ENCODE measurements around the gene GARS1.

GARS1 gene

DNA sequence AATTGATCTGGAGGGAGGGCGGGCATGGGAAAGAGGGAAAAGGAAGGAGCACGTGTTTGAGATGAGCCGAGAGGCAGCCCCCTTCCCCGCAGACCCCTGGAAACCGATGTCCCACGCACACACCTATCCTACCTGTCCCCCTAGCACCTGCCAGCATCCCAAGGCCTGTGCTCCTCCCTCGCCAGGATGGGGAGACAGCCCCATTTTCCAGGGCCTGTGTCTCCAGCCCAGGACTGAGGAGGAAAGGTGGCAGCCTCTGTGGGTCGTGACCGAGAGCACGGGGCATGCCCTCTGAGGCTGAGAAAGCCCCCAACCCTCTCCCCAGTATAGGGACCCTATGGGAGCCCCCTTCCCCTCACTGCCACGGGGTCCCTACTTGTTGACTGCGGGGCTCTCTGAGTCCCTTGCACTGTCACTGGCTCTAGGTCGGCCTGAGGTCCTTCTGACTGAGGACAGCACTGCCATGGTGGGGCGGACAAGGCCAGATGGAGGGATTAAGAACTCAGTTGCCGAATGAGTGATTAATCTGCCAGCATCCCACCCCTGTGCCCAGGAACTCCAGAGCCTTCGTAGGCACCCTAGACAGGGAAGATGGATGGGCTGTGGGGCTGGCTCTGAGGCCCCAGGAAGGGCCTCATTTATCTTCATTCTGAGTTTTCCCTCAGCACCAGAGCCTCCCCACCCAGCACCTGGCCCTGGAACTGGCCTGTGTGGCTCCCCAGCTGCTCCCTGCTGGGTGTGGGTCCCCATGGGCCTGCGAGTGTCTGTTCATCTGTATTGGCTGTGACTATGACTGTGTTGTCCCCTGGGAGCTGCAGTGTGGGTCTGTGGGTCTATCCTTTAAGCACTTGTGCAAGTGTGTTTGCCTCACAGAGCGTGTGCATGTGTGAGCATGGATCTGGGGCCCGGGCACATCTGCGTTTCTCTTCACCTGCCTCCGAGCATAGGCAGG is 61.6 kb downstream of the GARS1 start:
- no peak for DNase-seq (ENCODE audit: low read depth)

DNA sequence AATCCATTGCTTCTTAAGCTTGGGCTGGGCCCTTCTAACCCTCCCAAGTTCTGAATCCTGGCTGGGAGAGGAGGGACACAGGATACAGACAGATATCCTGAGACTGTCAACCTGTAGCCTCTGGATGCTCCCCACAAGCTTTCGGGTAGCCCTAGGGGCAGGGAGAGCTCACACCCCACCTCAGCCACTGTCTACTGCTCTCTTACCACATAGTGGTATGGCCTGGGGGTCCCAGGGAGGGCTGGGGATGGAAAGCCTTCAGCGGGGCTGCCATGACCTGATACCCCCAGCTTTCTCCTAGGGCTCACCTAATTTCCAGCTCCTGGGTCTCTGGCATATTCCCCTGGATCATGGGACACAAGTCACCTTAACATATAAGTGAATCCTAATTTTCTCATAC is 62.5 kb downstream of the GARS1 start:
- DNase-seq (ENCODE audit: low read depth) = no peak

DNA sequence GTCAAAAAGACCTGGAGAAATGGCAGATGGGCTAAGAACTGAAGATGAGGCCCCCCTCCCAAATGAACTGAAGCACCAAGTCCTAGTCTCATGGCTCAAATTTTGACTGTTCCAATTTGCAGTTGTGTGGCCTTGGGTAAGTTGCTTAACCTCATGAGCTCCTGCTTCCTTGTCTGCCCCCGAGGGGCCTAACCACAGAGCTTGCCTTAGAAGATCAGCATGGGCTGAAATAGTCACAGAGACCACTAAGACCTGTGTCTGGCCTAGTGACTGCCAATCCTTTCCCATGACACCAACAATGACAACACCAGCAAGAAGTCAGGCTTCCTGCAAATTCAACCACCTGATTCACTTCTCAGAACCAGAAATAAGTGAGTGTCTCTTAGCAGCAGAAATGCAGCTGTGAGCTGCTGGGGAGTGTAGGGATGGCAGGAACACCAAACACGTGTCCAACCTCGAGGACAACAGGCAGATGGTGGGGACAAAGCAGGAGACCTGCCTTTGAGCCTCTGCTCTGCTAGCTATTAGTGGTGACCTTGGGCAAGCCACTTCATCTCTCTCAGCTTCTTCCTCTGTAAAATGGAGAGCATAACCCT is 63.9 kb downstream of the GARS1 start:
- no peak for DNase-seq (ENCODE audit: low read depth)

DNA sequence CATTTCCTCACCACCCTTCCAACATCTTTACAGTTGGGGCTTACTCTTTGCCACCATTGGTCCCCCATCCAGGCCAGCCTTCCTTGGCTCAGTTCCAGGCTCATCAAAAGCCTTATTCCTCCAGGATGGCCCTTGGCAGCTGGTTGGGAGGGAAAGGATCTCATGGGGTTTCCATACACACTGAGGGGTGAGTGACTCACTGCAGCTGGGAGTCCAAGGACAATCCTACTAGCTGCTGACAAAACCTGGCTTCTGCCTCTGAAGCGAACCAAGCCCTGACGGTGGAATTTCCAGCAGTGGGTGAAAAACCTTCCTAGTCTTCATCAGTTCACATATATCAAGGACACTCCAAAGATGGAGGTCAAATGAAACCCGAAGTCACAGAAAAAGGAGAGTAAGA is 64.6 kb downstream of the GARS1 start:
- peak; percentile 8 for DNase-seq (ENCODE audit: low read depth)

DNA sequence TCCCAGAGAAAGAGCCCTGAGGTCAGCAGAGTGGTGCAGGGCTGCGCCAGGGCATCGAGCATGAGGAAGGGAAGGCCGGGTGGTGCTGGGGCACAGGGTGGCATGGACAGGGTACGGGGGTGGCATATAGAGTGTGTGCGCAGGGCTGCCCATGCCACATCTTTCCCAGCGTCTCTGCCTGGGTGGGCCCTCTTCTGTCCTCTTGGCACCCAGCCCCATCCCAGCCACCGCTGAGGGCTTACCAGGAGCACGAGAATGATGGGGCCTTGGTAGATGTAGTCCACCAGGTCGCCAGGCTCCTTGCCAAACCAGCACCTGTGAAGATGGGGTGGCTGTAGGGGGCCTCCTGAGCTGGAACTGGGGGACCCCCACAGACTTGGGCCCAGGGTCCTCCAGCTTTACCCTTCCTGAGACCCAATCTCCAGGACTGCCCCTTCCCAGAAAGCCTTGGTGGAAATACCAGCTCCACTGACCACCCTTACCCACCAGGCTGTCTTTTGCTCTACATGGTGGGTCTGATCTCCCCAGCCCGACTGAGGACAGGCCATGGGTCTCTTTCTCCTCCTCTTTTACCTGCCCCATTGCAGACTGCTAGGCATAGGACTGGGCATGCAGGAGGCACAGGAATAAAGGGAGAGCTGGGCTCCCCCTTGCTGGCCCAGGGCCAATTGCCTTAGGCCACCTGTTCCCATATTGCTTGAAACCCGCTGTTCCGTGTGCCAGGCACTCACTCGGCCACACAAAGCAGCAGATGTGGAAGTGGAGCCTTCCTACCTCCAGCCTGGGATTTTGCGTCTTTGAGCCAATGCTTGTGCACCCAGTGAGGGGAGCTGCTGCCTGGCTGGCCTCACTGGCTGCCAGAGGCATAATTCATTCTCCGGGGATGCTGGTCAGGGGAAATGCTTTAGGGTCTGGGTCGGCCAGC is 65.9 kb downstream of the GARS1 start:
- no peak for DNase-seq (ENCODE audit: low read depth)

DNA sequence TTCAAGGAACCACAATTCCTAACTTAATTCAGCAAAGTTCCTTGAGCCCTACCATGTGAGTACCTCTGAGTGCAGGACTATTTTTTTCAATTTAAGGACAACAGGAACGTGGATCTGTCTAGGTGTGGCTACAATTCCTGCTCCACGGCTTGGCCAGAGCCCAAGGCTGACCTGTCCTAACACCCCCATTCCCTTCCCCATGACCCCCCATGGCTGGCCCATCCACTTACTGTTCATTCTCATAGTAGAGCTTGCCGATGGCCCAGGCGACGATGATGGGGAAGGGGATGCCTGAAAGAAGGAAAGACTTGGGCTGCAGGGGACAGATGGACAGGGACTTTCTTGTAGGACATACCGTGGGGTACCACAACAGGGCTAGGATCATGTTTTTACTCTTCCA is 67.2 kb downstream of the GARS1 start:
- DNase-seq (ENCODE audit: low read depth) = no peak

DNA sequence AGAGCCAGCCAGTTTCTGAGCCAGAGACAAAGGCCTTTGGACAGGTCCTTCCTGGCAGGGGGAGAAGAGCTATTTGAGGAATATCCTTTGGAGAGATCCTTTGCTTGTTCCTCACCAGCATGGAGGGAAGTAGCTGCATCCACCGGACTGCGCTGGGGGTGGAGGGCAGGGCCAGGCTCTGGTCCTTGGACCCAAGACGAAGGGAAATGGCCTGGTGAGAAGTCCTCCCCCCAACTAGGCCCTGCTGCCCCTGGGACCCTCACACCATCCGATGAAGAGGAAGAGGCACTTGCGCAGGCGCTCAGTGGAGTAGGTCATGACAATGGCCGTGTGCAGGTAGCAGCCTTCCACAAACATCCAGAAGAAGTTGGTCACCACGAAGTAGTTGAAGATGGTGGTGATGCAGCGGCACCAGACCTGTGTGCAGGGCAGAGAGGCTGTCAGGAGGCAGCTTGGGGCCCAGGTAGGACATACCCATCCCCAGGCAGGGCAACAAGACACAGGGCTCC is 67.8 kb downstream of the GARS1 start:
- no peak for DNase-seq (ENCODE audit: low read depth)

DNA sequence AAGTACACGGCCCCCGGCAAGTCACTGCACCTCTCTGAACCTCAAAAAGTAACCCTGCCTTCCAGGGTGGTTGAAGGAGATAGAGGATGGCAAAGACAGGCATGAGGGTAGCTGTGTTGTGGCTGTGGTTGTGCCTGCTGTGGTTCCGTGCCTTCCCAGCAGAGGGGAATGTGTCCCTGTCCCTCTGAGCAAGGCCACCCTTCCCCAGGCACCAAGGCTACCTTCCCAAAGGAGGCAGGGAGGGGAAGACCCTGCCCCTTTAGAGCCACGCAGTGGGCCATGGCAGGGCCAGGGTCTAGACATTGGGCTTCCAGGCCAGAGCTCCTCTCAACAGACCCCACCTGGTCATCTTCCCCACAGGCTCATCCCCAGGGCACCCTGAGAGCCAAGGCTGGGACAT is 68.7 kb downstream of the GARS1 start:
- no peak for DNase-seq (ENCODE audit: low read depth)

DNA sequence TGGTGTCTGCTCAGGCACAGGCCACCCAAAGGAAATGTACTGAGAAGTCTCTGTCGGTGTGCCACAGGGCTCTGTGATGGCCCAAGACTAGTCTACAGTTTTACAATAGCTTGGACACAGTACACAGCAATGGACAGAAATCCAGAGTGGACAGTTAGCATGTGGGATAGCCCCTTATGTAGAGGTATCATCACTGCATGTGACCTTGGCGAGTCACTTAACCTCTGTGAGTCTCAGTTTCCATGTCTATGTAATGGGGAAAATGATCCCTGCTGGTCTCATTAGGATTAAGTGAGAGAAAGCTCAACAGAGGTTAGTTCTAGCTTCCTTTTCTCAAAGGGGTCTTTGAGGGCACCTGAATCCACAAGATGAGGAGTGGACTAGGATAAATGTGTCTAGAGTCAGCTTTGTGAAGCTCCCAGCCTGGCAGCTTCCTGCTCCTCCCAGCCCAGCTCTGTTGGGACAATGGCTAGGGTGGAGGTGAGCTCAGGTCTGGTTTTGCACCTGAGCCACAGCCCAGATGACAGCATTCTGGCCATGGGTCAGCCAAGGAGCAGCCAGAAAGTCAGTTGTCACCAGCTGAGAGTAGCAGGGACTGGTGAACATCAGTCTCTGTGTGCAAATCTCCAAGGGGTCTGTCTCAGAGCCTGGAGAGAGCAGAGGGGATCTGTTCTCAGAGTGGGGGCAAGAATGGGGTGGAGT is 69.7 kb downstream of the GARS1 start:
- no peak for DNase-seq (ENCODE audit: low read depth)

DNA sequence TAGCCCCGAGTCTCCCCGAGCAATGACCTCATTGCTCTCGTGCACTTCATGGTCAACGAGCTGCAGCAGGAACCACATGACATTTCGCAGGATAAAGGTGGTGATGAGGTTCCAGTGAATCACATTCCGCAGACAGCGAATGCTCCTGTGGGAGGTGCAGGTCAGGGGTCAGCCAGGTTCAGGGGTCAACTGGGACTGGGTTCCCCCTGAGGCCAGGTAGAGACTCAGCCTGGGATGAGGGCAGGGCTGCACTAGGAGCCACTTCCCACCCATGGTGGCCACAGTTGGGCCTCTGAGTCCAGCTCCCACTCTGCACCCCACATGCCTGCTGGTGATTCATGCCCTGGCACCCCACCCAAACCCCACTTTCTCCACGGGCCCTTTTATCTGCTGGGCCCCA is 70.4 kb downstream of the GARS1 start:
- DNase-seq (ENCODE audit: low read depth) = no peak

DNA sequence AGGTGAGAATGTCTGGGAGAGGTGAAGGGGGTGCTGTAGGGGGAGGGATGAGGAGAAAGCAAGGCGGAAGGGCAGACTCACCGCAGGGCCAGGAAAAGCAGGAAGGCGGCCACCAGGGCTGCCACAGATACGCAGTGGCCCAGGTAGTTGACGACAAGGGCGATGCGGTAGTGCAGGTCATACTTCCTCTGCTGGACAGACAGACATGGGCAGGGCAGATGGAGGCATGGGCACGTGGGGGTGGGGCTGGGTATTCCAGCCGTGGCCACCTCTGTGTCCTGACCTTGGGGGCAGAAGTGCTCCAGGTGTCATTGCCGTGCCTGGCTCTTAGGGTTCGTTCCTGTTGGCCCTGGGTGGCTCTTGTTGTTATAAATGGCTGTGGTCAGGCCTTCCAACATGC is 70.8 kb downstream of the GARS1 start:
- DNase-seq (ENCODE audit: low read depth) = no peak

DNA sequence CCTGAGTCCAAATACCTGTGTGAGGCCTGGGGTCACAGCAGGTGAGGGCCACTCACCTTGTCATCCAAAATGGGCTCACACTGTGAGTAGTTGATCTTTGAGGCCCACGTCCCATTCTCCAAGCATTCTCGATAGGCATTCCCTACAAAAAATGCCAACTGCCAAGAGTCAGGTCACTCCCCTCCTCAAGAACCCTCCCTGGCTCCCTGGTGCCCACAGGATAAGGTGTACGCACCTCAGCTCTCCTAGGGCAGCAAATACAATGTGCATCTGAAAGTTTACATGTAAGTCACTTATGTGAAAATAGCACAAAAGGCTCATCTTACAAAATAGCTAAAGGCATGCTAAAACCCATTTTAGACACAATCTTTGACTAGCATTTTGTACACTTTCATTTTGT is 72.5 kb downstream of the GARS1 start:
- DNase-seq (ENCODE audit: low read depth) = no peak

DNA sequence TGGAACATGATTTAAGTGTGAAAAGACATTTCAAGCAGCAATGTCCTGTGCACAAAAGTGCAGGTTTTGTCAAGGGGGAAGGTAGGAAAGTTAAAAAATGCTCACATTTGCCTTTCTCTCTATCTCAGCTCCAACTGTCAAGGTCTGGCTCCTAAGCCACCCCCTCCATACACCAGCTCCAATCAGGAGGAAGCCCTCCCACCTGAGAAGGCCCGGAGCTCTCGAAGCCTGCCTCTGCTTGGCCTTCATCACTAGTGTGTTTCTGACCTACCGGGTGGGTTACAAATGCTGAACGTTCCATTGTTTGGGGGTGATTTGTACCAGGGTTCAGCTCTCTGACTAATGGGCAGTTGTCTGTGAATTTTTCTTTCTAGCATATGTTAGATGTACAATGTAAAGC is 73.4 kb downstream of the GARS1 start:
- no peak for DNase-seq (ENCODE audit: low read depth)

DNA sequence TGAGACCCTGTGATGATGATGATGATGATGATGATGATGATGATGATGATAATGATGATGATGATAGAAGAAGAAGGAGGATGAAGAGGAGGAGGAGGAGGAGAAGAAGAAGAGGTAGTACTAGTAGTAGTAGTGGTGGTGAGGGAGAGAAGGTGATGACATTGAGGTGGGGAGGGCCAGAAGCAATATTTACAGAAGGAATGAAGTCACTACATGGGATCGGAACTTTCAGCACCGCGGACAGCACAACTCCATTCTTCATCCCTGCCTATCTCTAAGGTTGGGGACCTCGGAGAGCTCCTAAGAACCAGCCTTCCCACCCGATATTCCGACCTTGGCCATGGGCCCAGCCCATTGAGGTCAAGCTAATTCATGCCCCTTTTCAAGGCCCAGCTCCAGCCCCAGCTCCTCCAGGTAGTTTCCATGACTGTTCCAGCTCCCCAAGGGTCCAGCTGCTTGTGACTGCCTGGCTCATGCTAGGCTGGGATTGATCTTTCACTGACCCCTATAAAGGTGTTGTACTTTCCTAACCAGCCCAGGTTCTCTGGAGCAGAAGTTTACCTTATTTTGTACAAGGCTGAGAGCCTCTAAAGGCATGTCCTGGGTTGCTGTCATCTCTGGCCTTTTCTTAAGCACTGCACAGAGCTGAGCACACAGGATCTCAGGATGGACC is 77.3 kb downstream of the GARS1 start:
- peak; percentile 71 for DNase-seq (ENCODE audit: low read depth)

DNA sequence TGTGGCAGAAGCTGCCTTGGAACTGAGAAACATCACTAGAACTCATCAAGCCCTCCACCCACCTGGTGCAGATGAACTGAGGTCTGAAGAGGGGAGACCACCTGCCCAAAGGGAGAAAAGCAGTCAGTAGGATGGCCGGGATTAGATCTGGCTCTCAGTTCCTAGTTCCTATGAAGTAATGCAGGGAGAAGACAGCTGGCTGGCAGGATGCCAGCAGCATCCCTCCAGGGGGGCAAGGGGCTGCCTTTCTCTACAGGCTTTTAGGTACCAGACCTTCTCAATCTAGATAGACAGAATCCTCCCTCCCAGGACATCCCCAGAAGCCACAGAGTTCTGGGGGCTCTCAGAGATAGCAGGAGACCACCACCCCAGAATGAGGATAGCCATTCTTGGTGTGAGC is 79.7 kb downstream of the GARS1 start:
- DNase-seq (ENCODE audit: low read depth) = no peak

DNA sequence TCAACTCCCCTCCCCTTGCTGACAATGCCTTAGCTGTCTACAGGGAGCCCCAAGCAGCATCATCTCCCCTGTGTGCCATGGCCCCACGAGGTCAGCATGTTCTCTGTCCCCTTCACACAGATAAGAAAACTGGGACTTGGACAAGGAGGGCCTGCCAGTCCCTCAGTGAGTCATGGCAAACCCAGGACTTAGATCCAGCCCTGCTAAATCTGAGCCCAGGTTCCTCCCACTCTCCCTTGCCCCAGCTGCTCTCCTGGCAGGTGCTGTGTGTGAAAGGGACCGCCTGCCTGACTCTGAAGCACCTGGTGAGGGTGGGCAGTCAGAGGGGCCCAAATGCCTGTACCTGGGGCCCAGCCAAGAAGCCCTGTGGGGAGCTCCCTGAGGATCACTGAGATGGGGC is 80.2 kb downstream of the GARS1 start:
- DNase-seq (ENCODE audit: low read depth) = no peak

DNA sequence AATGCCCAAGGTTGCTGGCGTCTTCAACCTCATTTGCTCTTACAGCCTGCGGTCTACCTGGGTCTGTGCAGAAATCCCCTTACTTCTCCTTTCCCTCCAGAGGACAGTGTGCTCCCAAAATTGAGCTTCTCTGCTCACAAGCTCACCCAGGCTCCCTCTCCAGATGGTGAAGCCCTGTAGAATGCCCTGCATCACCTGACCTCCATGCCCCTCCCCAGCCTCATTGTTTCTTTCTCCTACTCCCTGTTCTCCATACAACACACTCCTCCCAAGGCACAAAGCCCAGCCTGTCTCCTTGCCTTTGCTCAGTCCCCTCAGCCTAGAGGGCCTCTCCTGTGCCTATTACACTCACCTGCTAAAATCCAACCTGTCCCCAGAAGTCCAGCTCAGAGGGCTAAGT is 84.1 kb downstream of the GARS1 start:
- DNase-seq (ENCODE audit: low read depth) = no peak

DNA sequence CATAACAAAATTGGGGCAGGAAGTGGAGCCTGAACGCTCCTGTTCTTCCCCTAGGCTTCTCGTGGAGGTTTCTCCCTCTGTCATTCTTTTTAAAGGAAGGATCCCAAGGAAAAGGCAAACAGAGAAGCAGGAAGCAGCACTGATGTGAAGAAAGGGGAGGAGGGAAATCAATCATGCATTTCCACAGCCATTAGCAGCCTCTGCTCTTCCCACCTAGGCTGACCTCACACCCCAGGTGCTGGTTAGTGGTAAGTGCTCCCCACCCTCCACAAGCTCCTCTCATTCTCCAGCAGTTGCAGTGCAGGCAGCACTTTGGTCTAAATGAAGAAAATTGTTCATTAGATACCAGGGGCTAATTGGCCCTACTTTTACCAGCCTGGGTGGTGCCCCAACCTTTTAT is 85.0 kb downstream of the GARS1 start:
- DNase-seq (ENCODE audit: low read depth) = no peak

DNA sequence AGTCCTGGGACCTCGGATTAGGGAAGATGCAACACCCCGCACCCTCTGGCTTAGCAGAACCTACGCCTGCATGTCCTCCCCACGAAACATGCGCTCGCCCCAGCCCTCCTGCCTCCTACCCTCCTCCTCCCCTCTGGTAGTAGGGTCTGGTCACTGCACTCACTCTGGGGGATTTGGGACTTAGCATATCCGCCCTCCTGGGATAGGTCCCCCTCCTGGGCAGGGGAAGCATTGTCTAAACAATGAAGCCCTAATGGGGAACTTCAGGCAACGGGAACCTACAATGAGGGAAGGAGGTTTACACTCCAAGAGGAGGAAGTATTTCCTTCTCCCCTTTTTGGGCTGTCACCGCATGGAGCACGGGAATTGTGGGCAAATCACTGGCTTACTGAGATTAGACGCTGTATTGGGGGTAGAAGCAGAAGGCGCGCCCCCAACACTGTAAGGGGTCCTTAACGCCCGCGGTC is 86.7 kb downstream of the GARS1 start:
- no peak for DNase-seq (ENCODE audit: low read depth)

DNA sequence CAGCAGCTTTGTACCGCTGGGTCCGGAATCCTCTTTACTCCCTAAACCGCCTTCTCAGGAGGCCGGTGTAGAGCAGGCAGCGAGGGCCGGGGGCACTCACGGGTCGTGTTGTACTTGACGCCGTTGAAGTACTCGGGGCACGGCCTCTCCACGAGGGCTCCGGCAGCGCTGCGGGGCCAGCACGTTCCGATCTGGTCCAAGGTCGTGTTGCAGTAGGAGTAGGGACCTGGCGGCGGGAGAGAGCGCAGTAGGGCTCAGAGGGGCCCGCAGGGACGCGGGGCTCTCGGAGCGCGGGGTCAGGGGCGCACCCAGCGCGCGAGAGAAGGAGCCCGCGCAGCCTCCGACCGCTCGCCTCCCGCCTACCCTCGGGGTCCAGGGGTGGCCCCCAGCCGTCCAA is 87.1 kb downstream of the GARS1 start:
- no peak for DNase-seq (ENCODE audit: low read depth)

All from iris pigment epithelial cell (primary cell).